Measurements from ENCODE around the gene LURAP1L.

LURAP1L gene

DNA sequence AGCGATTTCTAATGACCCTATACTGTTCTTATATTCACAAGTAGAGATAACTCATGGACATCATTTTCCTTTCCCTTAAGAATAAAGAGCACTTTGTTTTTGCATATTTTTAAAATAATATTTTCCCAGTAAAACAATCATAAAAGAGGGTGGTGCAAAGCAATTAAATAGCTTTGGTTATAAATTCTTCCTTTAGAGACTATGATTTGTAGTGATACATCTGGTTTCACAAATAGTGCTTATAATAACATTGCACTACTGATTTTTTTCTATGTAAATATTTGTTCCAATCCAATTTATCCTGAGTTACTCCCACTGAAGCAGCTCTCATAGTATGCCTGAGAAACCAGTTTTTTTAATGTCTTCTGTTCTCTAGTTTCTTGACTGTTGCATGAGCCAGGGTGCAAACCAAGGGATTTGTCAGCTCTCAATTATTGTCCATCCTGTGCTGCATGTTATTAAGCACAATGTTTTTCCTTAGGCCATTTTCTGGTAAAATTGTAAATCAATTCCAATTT lies 74.7 kb downstream of the LURAP1L start:
- H3K4me3 ChIP-seq = no peak overlapping the region
- H3K36me3 ChIP-seq = no peaks in the 10 kb centered on the region
- H3K4me1 ChIP-seq = peaks cover 0 to 16% (median 3%) of the 10 kb centered on the region in 4 donors
- no peaks in the 10 kb centered on the region for H3K9me3 ChIP-seq
- H3K27ac ChIP-seq = no peak overlapping the region
- intact Hi-C loops (cut with DNase I; ENCODE audit: low total_unique reads) = no loop called here
- TF ChIP-seq, protein P1, sequence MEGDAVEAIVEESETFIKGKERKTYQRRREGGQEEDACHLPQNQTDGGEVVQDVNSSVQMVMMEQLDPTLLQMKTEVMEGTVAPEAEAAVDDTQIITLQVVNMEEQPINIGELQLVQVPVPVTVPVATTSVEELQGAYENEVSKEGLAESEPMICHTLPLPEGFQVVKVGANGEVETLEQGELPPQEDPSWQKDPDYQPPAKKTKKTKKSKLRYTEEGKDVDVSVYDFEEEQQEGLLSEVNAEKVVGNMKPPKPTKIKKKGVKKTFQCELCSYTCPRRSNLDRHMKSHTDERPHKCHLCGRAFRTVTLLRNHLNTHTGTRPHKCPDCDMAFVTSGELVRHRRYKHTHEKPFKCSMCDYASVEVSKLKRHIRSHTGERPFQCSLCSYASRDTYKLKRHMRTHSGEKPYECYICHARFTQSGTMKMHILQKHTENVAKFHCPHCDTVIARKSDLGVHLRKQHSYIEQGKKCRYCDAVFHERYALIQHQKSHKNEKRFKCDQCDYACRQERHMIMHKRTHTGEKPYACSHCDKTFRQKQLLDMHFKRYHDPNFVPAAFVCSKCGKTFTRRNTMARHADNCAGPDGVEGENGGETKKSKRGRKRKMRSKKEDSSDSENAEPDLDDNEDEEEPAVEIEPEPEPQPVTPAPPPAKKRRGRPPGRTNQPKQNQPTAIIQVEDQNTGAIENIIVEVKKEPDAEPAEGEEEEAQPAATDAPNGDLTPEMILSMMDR (IDR thresholded peaks at IDR 0.05) = no peak
- no peaks in the 10 kb centered on the region for H3K27me3 ChIP-seq
- no peak for DNase-seq

DNA sequence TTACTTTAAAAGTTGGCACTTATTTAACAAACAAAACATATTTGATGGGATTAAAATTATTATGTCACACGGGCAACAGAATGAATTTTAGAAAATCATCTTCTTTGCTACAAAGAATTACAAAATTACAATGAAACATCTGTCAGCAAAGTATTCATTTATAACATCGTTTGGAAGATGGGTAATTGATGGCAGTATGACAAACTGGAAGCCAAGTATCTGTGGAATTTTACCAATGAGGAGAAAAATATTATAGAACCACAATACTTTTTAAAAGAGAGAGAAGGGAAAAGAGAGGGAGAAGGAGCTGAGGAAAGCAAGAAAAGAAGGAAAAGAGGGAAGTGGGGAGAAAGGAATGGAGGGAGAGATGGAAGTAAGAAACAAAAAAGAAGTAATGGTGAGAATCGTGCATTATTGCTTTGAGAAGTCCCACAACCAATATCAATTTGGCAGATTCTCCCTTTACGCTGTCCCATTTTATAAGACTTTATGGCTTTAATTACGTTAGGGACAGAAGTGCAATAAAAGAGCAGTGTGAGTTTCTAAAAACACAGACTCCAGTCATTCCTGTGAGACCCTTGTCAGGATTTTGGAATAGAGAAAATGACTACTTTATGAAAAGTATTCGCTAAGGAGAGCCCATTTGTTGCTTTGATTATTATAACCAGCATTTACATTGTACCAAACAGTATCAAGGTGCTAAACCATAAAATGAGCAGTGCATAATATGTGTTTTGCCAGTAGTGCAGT lies 76.7 kb downstream of the LURAP1L start:
- H3K4me3 ChIP-seq = no peak overlapping the region
- no peak for DNase-seq
- H3K27ac ChIP-seq = no peak overlapping the region
- no peaks in the 10 kb centered on the region for H3K27me3 ChIP-seq
- H3K36me3 ChIP-seq = no peaks in the 10 kb centered on the region
- H3K4me1 ChIP-seq = peaks cover 0 to 13% (median 3%) of the 10 kb centered on the region in 4 donors
- TF ChIP-seq, protein P1 (IDR thresholded peaks at IDR 0.05) = no peak
- intact Hi-C loops (cut with DNase I; ENCODE audit: low total_unique reads) = no loop called here
- no peaks in the 10 kb centered on the region for H3K9me3 ChIP-seq

DNA sequence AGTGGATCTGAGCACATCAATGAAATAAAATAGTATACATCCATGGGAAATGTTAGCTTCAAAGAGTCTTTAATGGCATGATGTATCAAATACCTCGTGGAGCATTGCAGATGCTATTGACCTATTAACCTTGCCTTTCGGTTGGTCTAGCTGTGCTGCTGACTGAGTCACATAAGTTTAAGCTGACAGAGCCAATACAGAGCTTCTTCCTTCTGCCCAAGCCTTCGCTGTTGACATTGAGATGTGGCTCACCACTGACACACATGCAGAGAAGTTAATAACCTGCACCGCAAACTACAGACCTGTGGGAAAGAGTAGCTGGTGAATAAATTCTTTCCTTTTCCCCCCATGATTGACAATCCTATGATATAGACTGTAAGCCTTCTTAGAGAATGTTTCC lies 78.2 kb downstream of the LURAP1L start:
- Histone ChIP-seq H3K4me3 (no peak overlapping the region), H3K4me1 (peaks cover 0 to 13% (median 3%) of the 10 kb centered on the region in 4 donors), H3K27me3 (no peaks in the 10 kb centered on the region), H3K27ac (no peak overlapping the region), H3K9me3 (no peaks in the 10 kb centered on the region), H3K36me3 (no peaks in the 10 kb centered on the region)
- no peak for DNase-seq
- intact Hi-C loops (cut with DNase I; ENCODE audit: low total_unique reads) = no loop called here
- TF ChIP-seq, protein P1 (IDR thresholded peaks at IDR 0.05) = no peak

DNA sequence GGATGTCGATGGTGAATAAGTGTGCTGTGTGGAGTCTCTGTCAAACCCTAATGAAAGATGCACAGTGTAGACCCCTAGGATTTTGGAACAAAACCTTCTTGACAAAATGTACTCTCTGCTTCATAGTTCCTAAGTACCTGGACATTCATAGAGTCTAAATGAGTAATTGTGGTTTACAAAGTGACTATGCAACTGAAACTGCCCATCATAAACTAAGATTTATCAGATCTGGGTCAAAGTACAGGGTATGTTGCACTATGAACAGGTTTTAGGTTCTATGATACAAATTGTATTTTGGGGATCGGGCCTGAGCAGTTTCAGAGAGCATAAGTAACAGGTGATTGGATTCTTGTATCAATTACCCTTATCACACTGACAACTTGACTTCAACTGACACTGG lies 79.4 kb downstream of the LURAP1L start:
- no peak overlapping the region for H3K27ac ChIP-seq
- no peak for DNase-seq
- TF ChIP-seq, protein P1 (IDR thresholded peaks at IDR 0.05) = no peak
- peaks cover 0 to 12% (median 3%) of the 10 kb centered on the region in 4 donors for H3K4me1 ChIP-seq
- H3K9me3 ChIP-seq = no peaks in the 10 kb centered on the region
- no peak overlapping the region for H3K4me3 ChIP-seq
- H3K36me3 ChIP-seq = no peaks in the 10 kb centered on the region
- intact Hi-C loops (cut with DNase I; ENCODE audit: low total_unique reads) = no loop called here
- no peaks in the 10 kb centered on the region for H3K27me3 ChIP-seq

DNA sequence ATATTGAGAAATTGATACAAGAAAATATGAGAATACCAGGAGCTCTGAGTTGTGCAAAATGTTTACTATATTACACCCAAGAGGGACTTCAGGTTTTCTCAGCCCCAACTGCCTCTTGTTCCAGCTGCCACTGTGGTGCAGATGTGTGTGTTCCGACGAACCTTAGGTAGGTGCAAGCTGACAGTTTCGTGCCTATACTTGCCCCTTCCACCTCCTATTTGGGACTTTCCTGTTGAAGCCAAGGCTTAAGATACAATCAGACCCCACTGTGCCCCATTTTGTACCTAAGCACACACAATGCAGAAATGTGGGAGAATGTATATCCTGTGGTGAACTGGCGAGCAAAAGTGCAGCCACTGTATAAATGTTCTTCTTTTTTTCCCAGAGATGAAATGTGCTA lies 80.2 kb downstream of the LURAP1L start:
- H3K27ac ChIP-seq = no peak overlapping the region
- TF ChIP-seq, protein P1 (IDR thresholded peaks at IDR 0.05) = no peak
- intact Hi-C loops (cut with DNase I; ENCODE audit: low total_unique reads) = no loop called here

More for the DNA sequence above, 80.2 kb downstream of the LURAP1L start:
- no peaks in the 10 kb centered on the region for H3K27me3 ChIP-seq
- H3K4me1 ChIP-seq = peaks cover 0 to 7% (median 0%) of the 10 kb centered on the region in 4 donors
- no peaks in the 10 kb centered on the region for H3K9me3 ChIP-seq
- H3K36me3 ChIP-seq = no peaks in the 10 kb centered on the region
- H3K4me3 ChIP-seq = no peak overlapping the region
- DNase-seq = no peak
